GM18951 (cell line): ENCODE data around the gene SAPCD2.

Experiments
- POLR2A ChIP-seq: IDR thresholded peaks from 4 replicates; pipeline ENCODE4 v1.6.1; 2011; ENCODE audit warnings: mild to moderate bottlenecking; ENCODE audit not compliant: insufficient read length, insufficient read depth; ENCODE audit errors: extremely low read depth
- in situ Hi-C: fragments of 300-500 bp; cut with MboI; formaldehyde crosslinking; loops from one replicate; pipeline ENCODE4 v1.12.0; 2022; ENCODE audit warnings: low sequenced_read_pairs, mixed read lengths, inconsistent platforms; ENCODE audit not compliant: unreplicated experiment

SAPCD2 gene

DNA sequence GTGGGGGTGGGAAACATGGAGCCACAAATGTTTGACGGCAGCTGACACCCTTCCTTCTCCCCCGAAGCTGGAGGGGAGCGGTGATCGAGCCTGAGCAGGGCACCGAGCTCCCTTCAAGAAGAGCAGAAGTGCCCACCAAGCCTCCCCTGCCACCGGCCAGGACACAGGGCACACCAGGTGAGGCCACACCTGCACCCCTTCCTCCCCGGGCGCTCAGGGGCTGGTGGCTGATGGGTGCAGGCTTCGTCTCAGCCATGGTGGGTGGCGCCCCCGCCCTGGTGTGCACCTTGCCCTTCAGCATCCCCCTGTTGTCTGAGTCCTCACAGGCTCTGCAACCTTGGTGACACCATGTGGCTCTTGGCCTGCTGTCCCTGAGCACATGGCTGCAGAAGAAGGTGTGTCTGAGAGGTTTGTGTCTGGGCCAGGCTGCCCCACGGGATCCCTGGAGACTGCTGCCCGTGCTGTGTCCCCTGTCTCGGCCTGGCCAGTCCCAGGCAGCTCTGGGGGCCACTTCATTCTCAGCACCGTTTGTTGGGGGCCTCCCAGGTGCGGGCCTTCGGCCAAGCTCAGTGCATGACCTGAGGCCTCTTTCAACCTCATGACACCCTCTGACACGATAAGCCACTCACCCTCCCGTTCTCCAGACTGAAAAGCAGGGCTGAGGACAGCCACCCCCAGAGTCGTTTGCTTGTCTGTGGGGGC, 27.6 kb upstream of the SAPCD2 start:
- TF ChIP-seq POLR2A: no peak
- in situ Hi-C loops: no loop called here

DNA sequence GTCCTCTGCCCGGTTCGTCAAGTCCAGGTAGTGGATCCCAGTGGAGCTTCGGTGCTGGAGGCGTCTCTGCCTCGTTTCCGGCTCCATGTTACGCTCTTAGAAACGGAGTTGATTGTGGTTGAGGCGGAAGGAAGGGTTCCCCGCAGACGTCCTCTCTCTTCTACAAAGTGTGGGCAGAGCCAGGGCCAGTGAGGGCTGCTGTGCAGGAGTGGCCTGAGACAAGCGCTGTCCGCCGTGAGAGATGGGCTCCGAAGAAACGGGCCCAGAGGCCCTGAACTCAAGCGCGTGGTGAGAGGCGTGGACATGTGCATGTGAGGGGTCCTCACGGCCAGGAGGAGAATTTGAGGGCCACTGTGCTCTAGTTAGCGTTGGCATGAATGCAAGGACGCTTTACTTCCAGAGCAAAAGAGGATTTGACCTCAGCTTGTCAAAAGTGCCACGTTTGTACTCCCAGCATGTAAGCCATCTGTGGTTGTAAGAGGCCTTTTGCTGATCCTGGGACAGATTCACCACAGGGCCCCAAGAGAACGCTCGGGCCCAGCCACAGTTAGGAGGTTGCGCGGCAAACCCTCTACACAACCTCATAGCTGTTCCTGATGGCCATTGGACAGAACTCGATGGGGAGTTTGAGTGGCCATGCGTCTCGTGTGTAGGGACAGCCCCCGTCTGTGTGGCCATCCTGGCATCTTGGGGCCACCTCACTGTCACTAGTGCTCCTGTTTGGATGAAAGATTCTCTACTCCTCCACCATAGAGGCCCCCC, 26.6 kb upstream of the SAPCD2 start:
- no peak for TF ChIP-seq POLR2A
- in situ Hi-C loops: no loop called here

DNA sequence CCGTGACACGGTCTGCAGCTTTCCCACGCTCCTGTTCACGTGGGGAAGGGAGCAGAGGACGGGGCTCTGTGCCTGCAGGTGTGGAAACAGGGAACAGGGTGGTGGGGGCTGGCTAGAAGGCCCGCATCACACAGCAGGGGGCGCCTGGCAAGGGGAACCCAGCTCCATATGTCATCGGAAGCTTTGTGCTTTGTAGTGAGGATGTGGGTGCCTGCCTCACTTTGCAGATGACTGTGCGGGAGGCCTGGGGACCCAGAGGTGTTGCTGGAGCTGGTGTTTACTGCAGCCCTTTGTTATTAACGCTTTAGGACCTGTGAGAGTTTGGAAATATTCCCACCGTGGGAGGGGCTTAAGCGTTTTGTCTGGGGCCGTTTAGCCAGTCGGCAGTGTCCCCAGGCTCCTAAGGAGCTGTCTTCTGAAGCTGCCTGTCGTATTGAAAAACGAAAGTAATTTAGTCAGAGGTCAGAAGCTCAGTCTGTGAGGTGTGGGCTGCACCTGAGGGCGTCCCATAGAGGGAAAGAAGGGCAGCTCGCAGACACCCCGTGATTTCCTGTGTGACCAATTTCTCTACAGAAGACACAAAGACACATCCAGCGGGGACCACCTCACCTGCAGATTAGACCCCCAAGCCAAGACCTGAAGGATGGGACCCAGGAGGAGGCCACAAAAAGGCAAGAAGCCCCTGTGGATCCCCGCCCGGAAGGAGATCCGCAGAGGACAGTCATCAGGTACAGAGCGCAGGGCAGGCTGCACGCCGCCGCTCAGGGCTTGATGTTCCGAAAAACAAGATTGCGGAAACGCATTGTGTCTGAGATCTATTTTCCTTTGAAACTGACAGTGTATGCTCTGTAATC, 25.5 kb upstream of the SAPCD2 start:
- TF ChIP-seq POLR2A: peak; percentile 33
- in situ Hi-C loops: no loop called here

DNA sequence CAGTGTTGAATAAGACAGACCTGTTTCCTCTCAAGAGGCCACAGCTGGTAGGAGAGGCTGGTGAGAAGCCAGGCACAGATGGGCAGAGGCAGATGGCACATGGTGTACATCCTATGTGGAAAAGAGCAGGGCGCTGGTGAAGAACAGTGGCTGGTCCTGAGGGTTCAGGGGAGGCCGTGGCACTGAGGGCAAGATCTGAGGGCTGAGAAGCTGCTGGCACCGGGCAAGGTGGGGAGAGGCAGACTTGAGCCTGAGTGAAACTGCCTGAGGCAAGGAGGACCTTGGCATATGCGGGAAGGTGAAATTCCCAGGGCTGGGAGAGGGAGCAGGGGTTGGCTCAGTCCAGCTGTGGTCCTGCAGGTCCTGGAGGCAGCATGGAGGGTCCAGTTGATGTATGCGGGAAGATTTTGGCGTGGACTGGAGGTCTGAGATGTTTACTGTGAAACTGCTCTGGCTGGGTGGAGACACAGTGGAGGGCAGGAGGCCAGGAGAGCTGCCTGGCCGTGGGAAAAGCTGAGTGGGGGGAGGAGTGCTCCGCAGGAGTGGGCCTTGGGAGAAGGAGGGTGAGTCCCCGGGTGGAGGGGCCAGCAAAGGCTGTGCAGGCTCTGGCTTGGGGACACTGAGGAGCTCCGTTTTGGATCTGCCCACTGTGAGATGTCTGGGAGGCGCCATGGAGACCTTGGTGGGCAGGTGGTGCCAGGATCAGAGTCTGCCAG, 19.0 kb upstream of the SAPCD2 start:
- no peak for TF ChIP-seq POLR2A
- in situ Hi-C loops: no loop called here

DNA sequence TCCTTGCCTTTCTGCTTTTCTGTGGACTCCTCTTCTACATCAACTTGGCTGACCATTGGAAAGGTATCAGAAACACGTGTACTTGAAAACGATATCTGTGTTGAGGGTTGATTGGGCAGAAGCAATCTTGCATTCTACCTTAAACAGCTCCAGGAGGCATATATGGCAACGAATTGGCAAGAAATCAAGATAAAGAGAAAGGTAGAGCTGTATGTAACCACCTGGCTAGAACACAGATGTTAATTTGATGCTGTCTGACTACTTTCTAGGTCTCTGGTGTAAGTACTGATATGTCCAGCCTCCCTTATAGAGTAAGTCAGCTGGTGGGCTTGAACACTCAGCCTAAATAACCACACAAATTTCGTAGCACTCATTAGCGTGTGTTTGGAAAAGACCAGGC, 17.8 kb upstream of the SAPCD2 start:
- no peak for TF ChIP-seq POLR2A
- in situ Hi-C loops: no loop called here

DNA sequence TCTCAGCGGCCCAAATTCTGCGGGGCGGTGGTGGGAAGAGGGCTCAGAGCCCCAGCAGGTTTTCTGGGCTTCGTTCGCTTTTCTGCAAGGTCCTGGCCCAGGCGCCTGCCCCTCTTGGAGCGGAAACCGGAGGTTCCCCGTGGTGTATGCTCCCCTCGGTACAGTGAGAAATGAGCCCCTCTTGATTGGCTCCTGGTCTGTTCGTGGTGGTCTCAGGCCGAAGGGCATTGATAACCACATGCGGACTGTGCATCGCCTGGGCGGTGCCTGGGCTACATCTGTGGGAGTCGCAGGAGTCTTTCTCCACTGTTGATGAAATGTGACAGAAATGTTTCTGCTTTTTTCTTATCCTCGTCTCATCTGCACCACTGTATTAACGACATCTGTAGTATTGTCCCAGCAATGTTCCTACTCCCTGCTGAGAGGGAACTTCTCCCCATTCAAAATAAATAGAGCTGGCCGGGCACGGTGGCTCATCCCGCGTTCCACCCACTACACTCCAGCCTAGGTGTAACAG, 17.1 kb upstream of the SAPCD2 start:
- TF ChIP-seq POLR2A: no peak
- in situ Hi-C loops: no loop called here

DNA sequence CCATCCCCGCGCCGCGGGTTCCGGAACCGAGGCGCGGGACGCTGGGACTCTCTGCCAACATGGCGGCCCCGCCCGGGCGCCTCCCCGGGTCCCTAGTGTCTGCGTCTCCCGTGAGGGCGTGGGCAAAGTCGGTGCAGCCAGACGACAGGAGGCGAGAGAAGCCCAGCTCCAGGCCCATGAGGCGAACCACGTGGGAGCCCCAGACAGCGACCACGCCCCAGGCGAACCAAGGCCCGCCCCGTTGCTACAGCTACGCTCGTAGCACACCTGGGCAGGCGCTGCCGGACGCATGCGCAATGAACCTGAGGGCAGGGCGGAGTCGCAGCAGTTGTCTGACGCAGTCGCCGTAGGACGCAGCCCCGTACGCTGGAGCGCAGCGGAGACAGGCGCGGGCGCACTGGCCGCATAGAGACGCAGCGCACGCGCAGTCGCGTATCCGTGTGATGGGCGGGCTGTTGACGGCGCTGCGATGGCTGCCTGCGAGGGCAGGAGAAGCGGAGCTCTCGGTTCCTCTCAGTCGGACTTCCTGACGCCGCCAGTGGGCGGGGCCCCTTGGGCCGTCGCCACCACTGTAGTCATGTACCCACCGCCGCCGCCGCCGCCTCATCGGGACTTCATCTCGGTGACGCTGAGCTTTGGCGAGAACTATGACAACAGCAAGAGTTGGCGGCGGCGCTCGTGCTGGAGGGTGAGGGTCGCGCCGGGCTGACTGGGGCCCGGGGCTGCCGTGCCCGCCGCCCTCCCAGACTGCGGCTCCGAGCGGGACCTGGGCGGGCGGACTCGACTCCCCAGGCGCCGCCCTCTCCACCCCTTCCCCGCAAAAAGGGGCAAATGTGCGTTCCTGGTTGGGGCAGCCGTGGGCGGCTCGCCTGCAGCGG, 16.4 kb upstream of the SAPCD2 start, which contains the start of gene MAN1B1:
TSS of gene MAN1B1 (plus strand) at position 455 of the 878 bp plus-strand sequence. CDS start at position 470, 15 bp downstream.
- peak; percentile 73 for TF ChIP-seq POLR2A
- in situ Hi-C loops: no loop called here

DNA sequence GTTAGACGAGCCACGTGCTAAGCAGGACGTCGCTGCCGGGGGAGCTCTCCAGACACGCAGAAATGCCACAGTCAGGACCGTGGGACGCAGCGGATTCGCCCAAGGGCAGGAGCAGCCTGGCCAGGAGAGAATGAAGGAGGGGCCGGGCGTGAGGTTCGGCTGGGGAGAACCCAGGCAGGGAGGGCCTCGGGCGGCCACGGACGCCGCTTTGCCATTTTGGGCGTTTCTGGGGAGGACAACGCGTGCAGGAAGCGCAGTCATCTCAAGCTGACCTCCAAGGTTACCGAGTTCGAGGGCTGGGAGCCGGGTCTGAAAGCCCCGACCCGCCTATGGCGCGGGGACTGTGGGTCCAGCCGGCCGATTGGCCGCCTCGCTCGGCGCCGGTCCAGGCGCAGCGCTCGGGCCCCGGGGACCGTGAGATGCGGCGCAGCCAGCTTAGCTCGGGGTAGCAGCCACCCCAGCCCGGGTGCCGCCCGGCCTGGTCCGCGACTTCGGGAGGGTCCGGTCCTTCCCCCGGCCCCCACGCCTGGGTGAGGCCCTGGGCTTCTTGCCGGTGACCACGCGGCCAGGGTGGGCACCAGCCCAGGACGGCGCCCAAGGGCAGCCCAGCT, 15.7 kb upstream of the SAPCD2 start:
- no peak for TF ChIP-seq POLR2A
- in situ Hi-C loops: no loop called here

DNA sequence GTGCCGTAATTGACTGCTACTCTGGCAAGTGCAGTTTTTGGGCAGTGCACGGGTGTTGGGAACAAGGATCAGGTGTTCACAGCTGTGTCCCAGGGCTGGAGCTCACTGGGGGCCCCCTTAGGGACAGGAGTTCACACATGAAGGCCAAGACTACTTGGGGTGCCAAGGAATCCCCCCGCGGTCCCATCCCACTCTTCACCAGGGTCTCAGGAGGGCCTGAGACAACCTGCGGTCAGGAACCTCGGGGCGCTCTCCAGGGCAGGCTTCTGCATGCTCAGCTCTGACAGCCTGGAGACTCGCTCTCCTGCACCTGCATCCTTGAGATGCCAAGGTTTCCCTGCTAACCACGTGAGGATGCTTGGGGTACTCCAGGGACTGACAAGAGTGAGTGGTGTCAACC, 14.2 kb upstream of the SAPCD2 start:
- in situ Hi-C loops: no loop called here
- no peak for TF ChIP-seq POLR2A

DNA sequence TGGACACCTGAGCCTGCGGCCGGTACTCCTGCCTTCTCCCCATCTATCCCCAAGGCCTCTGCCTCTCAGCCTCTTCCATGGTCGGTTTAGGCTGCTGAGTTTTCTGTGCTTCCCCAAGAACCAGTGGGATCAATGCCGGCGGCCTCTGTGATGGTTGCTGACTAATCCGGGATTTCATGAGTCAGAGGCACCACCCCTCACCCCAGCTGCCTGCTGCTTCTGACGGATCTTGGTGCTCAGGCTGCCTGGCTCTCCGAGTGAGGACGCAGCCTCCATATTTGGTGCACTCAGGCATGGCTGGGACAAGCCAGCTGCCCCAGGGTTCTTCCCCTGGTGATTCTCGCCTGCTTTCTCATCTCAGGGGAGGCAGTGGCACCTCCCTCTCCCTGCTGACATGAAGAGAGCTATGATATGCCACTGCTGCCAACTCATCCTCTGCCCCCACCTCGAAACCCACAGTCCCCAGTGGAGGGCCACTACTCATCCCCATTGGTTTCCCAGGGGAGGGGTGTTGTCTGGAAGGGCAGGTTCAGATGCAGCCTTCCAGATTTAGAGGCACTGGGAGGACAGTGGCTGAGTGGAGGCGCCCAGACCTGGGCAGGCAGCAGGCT, 13.1 kb upstream of the SAPCD2 start:
- in situ Hi-C loops: no loop called here
- TF ChIP-seq POLR2A: no peak

DNA sequence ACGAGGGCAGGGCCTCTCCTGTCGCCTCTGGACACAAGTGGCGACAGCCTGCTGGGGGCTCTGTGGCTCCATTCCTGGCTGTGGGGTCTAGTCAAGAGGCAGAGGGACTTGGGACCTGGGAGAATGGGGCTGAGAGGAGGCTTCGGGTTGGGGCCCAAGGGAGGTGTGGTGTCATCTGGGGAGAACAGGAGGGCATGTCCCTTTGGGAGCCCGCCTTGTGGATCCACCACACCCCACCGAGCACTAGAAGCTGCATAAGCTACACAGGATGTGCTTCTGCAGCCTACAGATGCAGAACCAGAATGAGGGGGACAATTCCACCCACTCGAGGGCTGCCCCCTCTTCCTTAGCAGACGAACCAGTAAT, 12.6 kb upstream of the SAPCD2 start:
- in situ Hi-C loops: no loop called here
- no peak for TF ChIP-seq POLR2A
